Activated naive CD4-positive, alpha-beta T cell treated with anti-CD3 and anti-CD28 coated beads for 36 hours (primary cell): ENCODE data around the gene MPHOSPH6. TPM values are rescaled to one million over a fixed set of nuclear protein-coding genes. Genes with fewer than 3 reads are reported as not detected.
"Not testable (repeated sequence)": the region's sequence is repeated elsewhere in the genome, so short reads cannot be mapped to it uniquely, and the experiment has no call there.

Source experiments
- CTCF ChIA-PET: fragments of 350-600 bp; sonication (Branson Sonifier 250); formaldehyde crosslinking; loops from one replicate; lab custom pipeline; 2021; ENCODE audit warnings: antibody characterized with exemption; lab: Charles Lee
- DNase-seq: peaks from one replicate; pipeline ENCODE4 v3.0.0-alpha.2; 2020
- H3K27ac Mint-ChIP-seq: one replicate; pipeline ENCODE4 v1.8.0; 2021; ENCODE audit warnings: mild to moderate bottlenecking, mixed read lengths
- H3K27me3 Mint-ChIP-seq: one replicate; pipeline ENCODE4 v1.8.0; 2021; ENCODE audit warnings: low read depth, mixed read lengths
- H3K36me3 Mint-ChIP-seq: one replicate; pipeline ENCODE4 v1.8.0; 2021; ENCODE audit warnings: low read depth, mixed read lengths
- H3K4me1 Mint-ChIP-seq: one replicate; pipeline ENCODE4 v1.8.0; 2021; ENCODE audit warnings: low read depth, mixed read lengths
- H3K4me3 Mint-ChIP-seq: one replicate; pipeline ENCODE4 v1.8.0; 2021; ENCODE audit warnings: mild to moderate bottlenecking, moderate library complexity, mixed read lengths
- H3K9me3 Mint-ChIP-seq: one replicate; pipeline ENCODE4 v1.8.0; 2021; ENCODE audit warnings: mixed read lengths
- intact Hi-C: fragments of 100-400 bp; cut with micrococcal nuclease; formaldehyde crosslinking; loops from one replicate; pipeline ENCODE4 v1.15.1; 2023
- total RNA-seq, 2 experiments: library from RNA; stranded (reverse); gene quantifications; one replicate each; pipeline ENCODE4 v1.2.3, GENCODE V29; 2021

Gene MPHOSPH6
- total RNA-seq, 2 experiments from 2014 or later: 34.8 to 36.9 TPM

GRCh38 chr16:82111944-82112343, 58.1 kb downstream of the MPHOSPH6 start:
- no peak for DNase-seq
- H3K36me3 Mint-ChIP-seq: no peaks in the 10 kb centered on the region
- peaks cover 5% of the 10 kb centered on the region for H3K27me3 Mint-ChIP-seq
- H3K9me3 Mint-ChIP-seq: no peaks in the 10 kb centered on the region
- intact Hi-C loops: no loop called here
- H3K4me3 Mint-ChIP-seq: no peak overlapping the region
- CTCF ChIA-PET: no interaction called here
- peaks cover 4% of the 10 kb centered on the region for H3K4me1 Mint-ChIP-seq
- no peak overlapping the region for H3K27ac Mint-ChIP-seq

- H3K4me3 Mint-ChIP-seq, DNase-seq, intact Hi-C loops, H3K36me3 Mint-ChIP-seq, H3K27ac Mint-ChIP-seq, H3K27me3 Mint-ChIP-seq, H3K9me3 Mint-ChIP-seq, CTCF ChIA-PET, H3K4me1 Mint-ChIP-seq: not testable (repeated sequence)
Observed at GRCh38 chr16:82109266-82109665, 60.8 kb downstream of the MPHOSPH6 start.

GRCh38 chr16:82108774-82109173, 61.2 kb downstream of the MPHOSPH6 start:
- no peak for DNase-seq
- no peaks in the 10 kb centered on the region for H3K9me3 Mint-ChIP-seq
- H3K36me3 Mint-ChIP-seq: no peaks in the 10 kb centered on the region
- CTCF ChIA-PET: no interaction called here
- H3K27ac Mint-ChIP-seq: no peak overlapping the region
- peaks cover 5% of the 10 kb centered on the region for H3K27me3 Mint-ChIP-seq
- intact Hi-C loops: no loop called here
- H3K4me1 Mint-ChIP-seq: peaks cover 4% of the 10 kb centered on the region
- H3K4me3 Mint-ChIP-seq: no peak overlapping the region

GRCh38 chr16:82108100-82108499, 61.9 kb downstream of the MPHOSPH6 start:
- intact Hi-C loops: no loop called here

GRCh38 chr16:82105107-82105506, 64.9 kb downstream of the MPHOSPH6 start:
- CTCF ChIA-PET: no interaction called here
- H3K27ac Mint-ChIP-seq: no peak overlapping the region
- H3K4me1 Mint-ChIP-seq: peaks cover 4% of the 10 kb centered on the region
- intact Hi-C loops: no loop called here
- peaks cover 5% of the 10 kb centered on the region for H3K27me3 Mint-ChIP-seq
- H3K4me3 Mint-ChIP-seq: no peak overlapping the region
- DNase-seq: no peak
- H3K9me3 Mint-ChIP-seq: no peaks in the 10 kb centered on the region
- no peaks in the 10 kb centered on the region for H3K36me3 Mint-ChIP-seq

More at GRCh38 chr16:82108100-82108499, 61.9 kb downstream of the MPHOSPH6 start:
- Mint-ChIP-seq H3K36me3 (no peaks in the 10 kb centered on the region), H3K27me3 (peaks cover 5% of the 10 kb centered on the region), H3K4me1 (peaks cover 4% of the 10 kb centered on the region), H3K4me3 (no peak overlapping the region), H3K27ac (no peak overlapping the region), H3K9me3 (no peaks in the 10 kb centered on the region)
- DNase-seq: no peak
- CTCF ChIA-PET: no interaction called here

Other genes starting within 250 kb of the MPHOSPH6 start
- gene SDR42E1, start 158.8 kb downstream of the MPHOSPH6 start, total RNA-seq: 1 to 10 TPM; 4.2 to 6.5 TPM
- gene HSD17B2, start 135.0 kb downstream of the MPHOSPH6 start, total RNA-seq: not detected